MCF 10A (cell line): ENCODE data around the gene PRSS21. TPM values are rescaled to one million over a fixed set of nuclear protein-coding genes. Genes with fewer than 3 reads are reported as not detected.
A peak's percentile ranks its signal among the peaks of the same experiment; 100 is the strongest.

ENCODE experiments used
- Bru-seq: library from RNA; stranded (reverse); fragments of 400-500 nt; gene quantifications from one replicate; lab custom pipeline; 2021; lab: Mats Ljungman, UMichigan
- BruChase-seq, 2 experiments: library from RNA; stranded (reverse); fragments of 400-500 nt; gene quantifications; one replicate each; lab custom pipeline; 2021; lab: Mats Ljungman, UMichigan
- BruUV-seq: library from RNA; stranded (reverse); fragments of 400-500 nt; replicated peaks from 2 replicates; lab custom pipeline; 2021; lab: Mats Ljungman, UMichigan
- CTCF ChIA-PET: fragments of 300-600 bp; sonication (Branson Sonifier 250); formaldehyde crosslinking; extraction: SDS; loops from one replicate; lab custom pipeline; 2021; ENCODE audit warnings: antibody characterized with exemption, inconsistent platforms; lab: Yijun Ruan, JAX
- POLR2A ChIA-PET: fragments of 300-600, 350-650 bp; sonication (Branson Sonifier 250); formaldehyde crosslinking; extraction: SDS; loops from one replicate; lab custom pipeline; 2020; ENCODE audit warnings: antibody characterized with exemption, inconsistent platforms; lab: Yijun Ruan, JAX
- DNase-seq: peaks from one replicate; pipeline ENCODE4 v3.0.0-alpha.2; 2018; ENCODE audit not compliant: unreplicated experiment
- H3K27ac Mint-ChIP-seq: one replicate; pipeline ENCODE4 v1.8.0; 2022; ENCODE audit warnings: mild to moderate bottlenecking, low read depth, mixed read lengths; ENCODE audit not compliant: unreplicated experiment
- H3K27me3 Mint-ChIP-seq: one replicate; pipeline ENCODE4 v1.8.0; 2022; ENCODE audit warnings: mixed read lengths; ENCODE audit not compliant: insufficient read depth, unreplicated experiment
- H3K36me3 Mint-ChIP-seq: one replicate; pipeline ENCODE4 v1.8.0; 2022; ENCODE audit warnings: mild to moderate bottlenecking, moderate library complexity, mixed read lengths; ENCODE audit not compliant: insufficient read depth, unreplicated experiment
- H3K4me1 Mint-ChIP-seq: one replicate; pipeline ENCODE4 v1.8.0; 2022; ENCODE audit warnings: mixed read lengths; ENCODE audit not compliant: insufficient read depth, unreplicated experiment
- H3K4me3 Mint-ChIP-seq: one replicate; pipeline ENCODE4 v1.8.0; 2022; ENCODE audit warnings: mild to moderate bottlenecking, moderate library complexity, mixed read lengths; ENCODE audit not compliant: unreplicated experiment
- H3K9me3 Mint-ChIP-seq: one replicate; pipeline ENCODE4 v1.8.0; 2022; ENCODE audit warnings: mixed read lengths; ENCODE audit not compliant: unreplicated experiment
- CTCF ChIP-seq: fragments of 200-600 bp; IDR thresholded peaks from one replicate; pipeline ENCODE4 v1.8.0; 2022; ENCODE audit warnings: antibody characterized with exemption, mild to moderate bottlenecking; ENCODE audit not compliant: unreplicated experiment
- intact Hi-C: fragments of 100-400 bp; cut with micrococcal nuclease; formaldehyde crosslinking; loops from 2 replicates; pipeline ENCODE4 v1.14.1; 2022
- long read RNA-seq: library from polyadenylated mRNA; stranded (forward); transcript quantifications from one replicate; pipeline ENCODE4 v2.0.0, GENCODE V29; 2022
- total RNA-seq: library from RNA; stranded (reverse); gene quantifications from 2 replicates; pipeline ENCODE4 v1.2.3, GENCODE V29; 2022

The PRSS21 gene
- 16.4 TPM in 2 replicates for total RNA-seq
- Bru-seq, nascent RNA, result percentile 40 among the genes with signal in this experiment
- BruChase-seq, experiment 1, labeled RNA remaining after a 6-hour chase, result percentile 54 among the genes with signal in this experiment
- percentile 43 among the genes with signal in this experiment for BruChase-seq, experiment 2, labeled RNA remaining after a 2-hour chase
- long read RNA-seq, transcript PRSS21-201 (6 exons, 1,101 nt), result major isoform, 12 of 46 reads
- long read RNA-seq, transcript PRSS21-202 (6 exons, 1,106 nt), result minor isoform, 5 of 46 reads
- long read RNA-seq, partial matches to known transcripts, result 12 of 46 reads
- long read RNA-seq, other reads (novel, unspliced or antisense), result 17 of 46 reads

- ChIA-PET CTCF (interaction anchor here (0.6 kb wide), 1 partner anchor 611 kb away, joined by 4 read pairs; no protein-coding TSS in a partner anchor), POLR2A (interaction anchor here (1.0 kb wide), 1 partner anchor 39 kb away, joined by 4 read pairs; no protein-coding TSS in a partner anchor)
- DNase-seq, result peak; percentile 37
- H3K4me1 Mint-ChIP-seq, result no peaks in the 10 kb centered on the region
- no peaks in the 10 kb centered on the region for H3K27me3 Mint-ChIP-seq
- BruUV-seq, result no TSS peak
- peak; percentile 36 for TF ChIP-seq CTCF
- peak within 1 kb of the TSS; percentile 35 for H3K27ac Mint-ChIP-seq
- H3K9me3 Mint-ChIP-seq, result no peaks in the 10 kb centered on the region
- H3K4me3 Mint-ChIP-seq, result peak within 1 kb of the TSS; percentile 64
- intact Hi-C loops, result loop anchor here (2.0 kb wide), 1 partner anchor 52 kb away; no protein-coding TSS in a partner anchor
- H3K36me3 Mint-ChIP-seq, result peaks cover 5% of the 10 kb centered on the region
These were observed at the start of gene PRSS21 for GRCh38 chr16:2816751-2817339. TSS of gene PRSS21 (plus strand) at chr16:2817237. CDS start at chr16:2817269, 32 bp downstream.

- H3K9me3 Mint-ChIP-seq, result no peaks in the 10 kb centered on the region
These were observed 49.1 kb upstream of the PRSS21 start for GRCh38 chr16:2767891-2768290.

GRCh38 chr16:2768403-2769089 lies 48.5 kb upstream of the PRSS21 start:
- H3K36me3 Mint-ChIP-seq, result peaks cover 98% of the 10 kb centered on the region
- H3K4me1 Mint-ChIP-seq, result peaks cover 49% of the 10 kb centered on the region
- intact Hi-C loops, result loop anchor here (2.0 kb wide), 3 partner anchors 16 to 100 kb away; partner anchors contain the start of gene SRRM2
- POLR2A ChIA-PET, result interaction anchor here (0.6 to 5.3 kb wide), 23 partner anchors 7 to 613 kb away, joined by 3 to 190 read pairs (median 7); partner anchors contain the start of genes ELOB, FLYWCH1, FLYWCH2 and KCTD5
- no peak for TF ChIP-seq CTCF
- H3K9me3 Mint-ChIP-seq, result no peaks in the 10 kb centered on the region
- DNase-seq, result peak; percentile 91
- H3K27me3 Mint-ChIP-seq, result no peaks in the 10 kb centered on the region
- no TSS peak for BruUV-seq
- CTCF ChIA-PET, result interaction anchor here (0.6 to 3.9 kb wide), 5 partner anchors 9 to 109 kb away, joined by 3 to 15 read pairs (median 8); partner anchors contain the start of gene SRRM2
- peak overlapping the region; percentile 81 for H3K27ac Mint-ChIP-seq
- H3K4me3 Mint-ChIP-seq, result peak overlapping the region; percentile 74

More at GRCh38 chr16:2767891-2768290, 49.1 kb upstream of the PRSS21 start:
- Mint-ChIP-seq H3K36me3 (peaks cover 98% of the 10 kb centered on the region), H3K4me1 (peaks cover 45% of the 10 kb centered on the region), H3K4me3 (peak overlapping the region; percentile 74), H3K27me3 (no peaks in the 10 kb centered on the region), H3K27ac (peak overlapping the region; percentile 6)
- POLR2A ChIA-PET, result interaction anchor here (0.8 to 5.3 kb wide), 12 partner anchors 8 to 153 kb away, joined by 3 to 190 read pairs (median 18); partner anchors contain the start of genes ELOB, FLYWCH1, FLYWCH2 and KCTD5
- peak; percentile 91 for DNase-seq
- no peak for TF ChIP-seq CTCF
- CTCF ChIA-PET, result interaction anchor here (2.5 to 3.9 kb wide), 3 partner anchors 9 to 100 kb away, joined by 8 to 15 read pairs (median 15); partner anchors contain the start of gene SRRM2
- no TSS peak for BruUV-seq
- intact Hi-C loops, result loop anchor here (2.0 kb wide), 3 partner anchors 15 to 101 kb away; partner anchors contain the start of gene SRRM2
